GM19023 (cell line): Measurements from ENCODE around the gene DICER1.
"Not testable (repeated sequence)": the region's sequence is repeated elsewhere in the genome, so short reads cannot be mapped to it uniquely, and the experiment has no call there.

Source experiments
- ATAC-seq: cut with Tn5 transposase; IDR thresholded peaks from one replicate; pipeline ENCODE4 v1.9.1; 2021; ENCODE audit warnings: mild to moderate bottlenecking, moderate library complexity; ENCODE audit not compliant: unreplicated experiment

The DICER1 gene

DNA sequence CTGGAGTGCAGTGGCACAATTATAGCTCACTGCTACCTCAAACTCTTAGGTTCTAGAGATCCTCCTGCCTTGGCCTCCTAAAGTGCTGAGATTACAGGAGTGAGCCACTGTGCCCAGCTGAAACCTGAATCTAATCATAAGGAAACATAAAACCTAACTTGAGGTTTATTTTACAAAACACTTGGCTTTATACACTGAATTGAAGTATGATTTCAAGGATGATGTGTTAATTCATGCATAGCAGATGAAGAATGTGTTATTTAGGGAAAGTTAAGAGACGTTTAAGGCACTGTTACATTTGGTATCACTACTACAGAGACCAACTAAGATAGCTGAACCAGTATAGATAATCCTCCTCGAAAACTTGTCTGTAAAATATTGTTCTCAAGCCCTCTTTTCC, 6.4 kb downstream of the DICER1 start:
- no peak for ATAC-seq

DNA sequence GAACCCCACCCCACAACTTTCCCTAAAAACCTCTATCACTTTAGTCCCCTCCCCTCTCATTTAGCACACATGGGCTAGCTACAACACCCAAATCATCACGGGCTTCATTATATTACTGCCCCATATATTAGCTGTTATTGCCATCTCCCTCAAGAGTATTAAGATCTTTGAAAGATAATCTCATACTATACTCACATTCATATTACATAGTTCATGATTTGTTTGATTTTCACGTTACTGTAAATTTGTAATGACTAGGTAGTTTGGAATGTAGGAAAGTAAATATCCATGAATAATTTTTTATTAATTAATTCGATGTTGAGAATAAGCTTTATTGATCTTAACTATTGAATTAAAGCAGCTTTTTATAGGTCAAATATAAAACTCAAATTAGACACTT, 7.9 kb downstream of the DICER1 start:
- ATAC-seq, result no peak

DNA sequence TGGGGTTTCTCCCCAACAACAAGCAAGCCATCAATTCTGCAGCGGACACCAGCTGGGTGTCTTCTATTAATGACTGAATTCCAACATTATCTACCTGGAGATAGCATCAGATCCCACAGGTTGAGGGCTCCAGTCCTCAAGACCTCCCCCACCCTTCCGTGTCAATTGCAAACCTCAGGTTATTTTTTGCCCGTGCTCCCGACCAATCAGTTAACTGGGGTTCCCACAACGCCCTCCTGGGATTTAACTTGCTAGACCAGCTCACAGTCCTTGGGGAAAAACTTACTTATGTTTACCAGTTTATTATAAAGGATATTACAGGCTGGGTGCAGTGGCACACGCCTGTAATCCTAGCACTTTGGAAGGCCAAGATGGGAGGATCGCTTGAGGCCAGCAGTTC, 9.7 kb downstream of the DICER1 start:
- no peak for ATAC-seq

DNA sequence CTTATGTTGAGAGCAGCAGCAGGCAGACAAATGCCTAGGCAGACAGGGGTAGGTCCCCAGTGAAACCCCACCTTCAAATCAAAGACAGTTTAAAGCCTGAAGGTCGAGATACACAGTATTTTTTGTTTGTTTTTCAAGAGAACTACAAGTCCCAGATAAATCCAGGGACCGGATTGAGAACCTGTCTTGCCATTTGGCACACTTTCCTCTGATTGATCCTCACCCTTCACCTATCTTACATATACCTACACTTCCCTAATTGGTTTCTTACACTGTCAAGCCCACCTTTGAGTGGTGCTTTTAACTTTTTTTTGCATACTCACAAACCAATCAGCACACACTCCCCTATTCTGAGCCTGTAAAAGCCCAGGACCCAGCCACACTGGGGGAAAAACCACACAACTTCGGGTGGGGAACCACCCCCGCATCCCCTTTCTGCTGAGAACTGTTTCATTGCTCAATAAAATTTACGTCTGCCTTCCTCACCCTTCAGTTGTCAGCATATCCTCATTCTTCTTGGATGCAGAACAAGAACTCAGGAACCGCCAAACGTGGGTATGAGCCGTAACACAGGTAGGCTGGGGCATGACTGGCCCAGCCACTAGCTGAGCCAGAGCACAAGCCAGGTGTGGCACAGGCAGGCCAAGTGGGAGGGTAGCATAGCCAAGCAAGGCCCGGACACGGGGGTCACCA, 11.1 kb downstream of the DICER1 start:
- no peak for ATAC-seq

DNA sequence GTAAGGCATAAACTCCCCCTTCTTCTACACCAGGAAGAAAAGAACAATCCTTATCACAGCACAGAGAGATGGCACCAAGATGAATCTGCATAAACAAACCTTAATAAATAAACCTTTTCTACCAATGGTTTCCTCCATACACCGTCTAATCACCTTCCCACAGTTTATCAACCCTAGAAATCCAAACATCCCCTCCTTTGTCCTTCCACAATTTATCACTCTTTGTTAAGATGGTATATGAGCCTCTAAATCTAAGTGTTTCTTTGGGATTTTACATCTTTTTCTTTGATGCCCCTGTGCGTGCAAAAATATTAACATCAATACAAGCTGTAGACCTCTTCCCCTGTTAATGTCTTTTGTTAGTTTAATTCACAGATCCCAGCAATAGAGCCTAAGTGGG, 12.5 kb downstream of the DICER1 start:
- no peak for ATAC-seq

DNA sequence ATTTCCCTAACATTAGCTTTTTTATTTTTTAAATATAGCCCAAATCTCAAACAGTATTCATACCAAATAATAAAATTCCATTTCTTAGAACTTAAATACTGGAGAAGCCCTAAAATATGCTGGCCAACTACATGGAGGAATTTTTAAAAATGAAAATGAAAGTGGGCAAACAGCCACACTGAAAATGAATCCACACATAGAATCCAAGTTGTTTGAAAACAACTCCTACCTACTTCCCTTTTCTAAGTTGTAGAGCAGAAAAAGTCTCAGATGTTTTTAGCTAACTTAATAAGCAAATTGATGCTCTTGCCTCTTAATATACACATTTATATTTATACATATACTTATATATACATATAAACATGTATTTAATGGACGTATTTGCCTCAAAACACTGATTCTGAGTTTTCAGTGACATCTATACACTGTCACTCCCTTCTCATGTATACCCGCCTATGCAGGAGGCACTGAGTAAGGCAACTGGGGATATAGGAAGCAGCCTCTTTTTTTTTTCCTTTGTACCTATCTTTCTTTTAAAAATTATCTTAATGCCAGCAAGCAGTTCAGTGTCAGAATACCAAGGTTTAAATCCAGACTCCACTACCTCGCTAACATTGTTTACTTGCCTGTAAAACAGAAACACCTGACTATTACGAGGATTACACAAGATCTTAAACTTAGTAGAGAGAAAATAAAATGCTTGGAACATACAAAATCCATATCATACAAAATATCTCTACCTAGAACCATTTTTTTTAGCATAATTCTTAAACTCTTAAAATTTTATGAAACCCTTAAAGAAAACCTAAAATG, 13.3 kb downstream of the DICER1 start:
- no peak for ATAC-seq

DNA sequence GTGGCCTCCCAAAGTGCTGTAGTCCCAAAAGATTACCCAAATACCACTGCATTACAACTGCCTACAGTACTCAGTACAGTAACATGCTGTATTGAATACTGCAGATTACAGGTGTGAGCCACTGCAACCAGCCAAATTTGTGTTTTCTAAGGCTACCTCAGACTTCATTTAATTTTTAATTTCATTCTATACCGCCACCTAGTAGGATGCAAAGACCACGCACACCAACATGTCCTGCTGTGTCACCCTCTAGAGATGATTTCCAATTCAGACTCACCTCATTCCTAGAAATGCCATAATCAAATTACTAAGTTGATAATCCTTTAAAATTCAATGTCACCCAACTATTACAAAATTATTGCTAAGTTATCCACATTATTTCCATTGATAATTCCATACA, 15.1 kb downstream of the DICER1 start:
- ATAC-seq, result no peak

DNA sequence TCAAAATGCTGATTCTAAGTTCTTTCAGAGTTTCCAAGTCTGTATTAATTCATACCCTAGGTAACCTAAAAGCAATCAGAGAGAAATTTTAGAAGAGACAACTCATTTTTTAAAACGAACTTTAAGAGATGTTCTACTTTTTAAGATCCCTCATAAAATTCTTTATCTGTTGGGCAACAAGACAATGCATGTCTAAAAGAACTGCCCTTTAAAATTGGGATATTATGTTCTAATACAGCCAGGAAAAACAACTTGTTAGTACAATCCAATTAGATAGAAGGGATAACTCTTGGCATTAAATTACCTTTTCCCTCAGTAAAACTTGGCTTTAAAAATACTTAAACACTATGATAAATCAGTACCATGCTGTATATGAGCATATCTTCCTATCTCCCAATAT, 15.6 kb downstream of the DICER1 start:
- ATAC-seq, result no peak

DNA sequence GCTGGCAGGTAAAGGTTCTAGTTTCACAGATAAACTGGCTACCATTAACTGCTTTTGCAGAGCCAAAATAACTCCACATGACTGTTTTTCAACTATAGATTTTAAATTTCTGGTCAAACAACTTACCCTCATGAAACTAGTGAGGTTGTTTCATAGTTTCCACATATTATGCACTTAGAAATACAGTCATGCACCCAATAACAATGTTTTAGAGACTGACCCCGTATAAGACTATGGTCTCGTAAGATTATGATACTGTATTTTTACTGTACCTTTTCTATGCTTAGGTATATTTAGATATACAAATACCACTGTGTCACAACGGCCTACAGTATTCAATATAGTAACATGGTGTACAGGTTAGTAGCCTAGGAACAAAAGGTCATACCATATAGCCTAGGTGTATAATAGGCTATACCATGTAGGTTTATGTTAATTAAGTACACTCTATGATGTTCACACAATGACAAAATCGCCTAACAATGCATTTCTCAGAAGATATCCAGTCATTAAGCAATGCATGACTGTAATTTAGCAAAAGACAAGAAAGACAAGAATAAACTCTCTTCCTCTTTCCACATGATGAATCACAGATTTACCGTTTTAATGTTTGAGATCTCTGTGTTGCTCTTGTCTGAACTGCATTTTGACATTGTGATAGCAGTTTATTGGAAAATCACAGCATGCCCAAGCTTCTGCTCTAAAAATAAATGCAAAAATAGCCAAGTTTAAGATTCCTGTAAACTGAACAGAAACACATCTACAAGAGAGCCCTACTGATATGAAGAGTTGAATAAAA, 17.1 kb downstream of the DICER1 start:
- no peak for ATAC-seq

DNA sequence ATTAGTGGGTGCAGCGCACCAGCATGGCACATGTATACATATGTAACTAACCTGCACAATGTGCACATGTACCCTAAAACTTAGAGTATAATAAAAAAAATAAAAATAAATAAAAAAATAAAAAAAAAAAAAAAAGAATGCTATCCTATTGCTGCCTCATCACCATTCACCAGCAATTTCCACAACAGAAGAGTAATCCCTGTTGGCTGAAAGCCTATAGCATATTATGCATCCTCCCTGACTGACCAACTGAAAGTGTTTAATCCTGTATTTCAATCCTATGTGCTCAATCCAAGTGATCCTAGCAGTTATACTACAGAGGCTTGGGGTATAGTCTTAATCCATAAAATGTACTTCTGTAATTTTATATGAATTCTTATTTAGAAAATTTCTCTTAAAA, 18.5 kb downstream of the DICER1 start:
- ATAC-seq, result no peak

DNA sequence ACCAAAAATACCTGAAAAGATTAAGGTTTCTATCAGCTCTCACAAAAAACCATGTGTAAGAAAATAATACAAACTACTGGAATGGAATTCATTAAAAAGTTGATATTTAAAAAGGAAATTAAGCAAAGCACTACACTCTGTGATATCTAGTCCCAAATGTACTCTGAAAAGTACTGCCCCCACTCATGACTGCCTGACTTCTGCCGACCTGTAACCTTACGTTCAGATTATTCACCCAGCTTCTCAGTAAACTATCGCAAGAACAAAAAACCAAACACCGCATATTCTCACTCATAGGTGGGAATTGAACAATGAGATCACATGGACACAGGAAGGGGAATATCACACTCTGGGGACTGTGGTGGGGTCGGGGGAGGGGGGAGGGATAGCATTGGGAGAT, 18.9 kb downstream of the DICER1 start:
- ATAC-seq, result not testable (repeated sequence)

DNA sequence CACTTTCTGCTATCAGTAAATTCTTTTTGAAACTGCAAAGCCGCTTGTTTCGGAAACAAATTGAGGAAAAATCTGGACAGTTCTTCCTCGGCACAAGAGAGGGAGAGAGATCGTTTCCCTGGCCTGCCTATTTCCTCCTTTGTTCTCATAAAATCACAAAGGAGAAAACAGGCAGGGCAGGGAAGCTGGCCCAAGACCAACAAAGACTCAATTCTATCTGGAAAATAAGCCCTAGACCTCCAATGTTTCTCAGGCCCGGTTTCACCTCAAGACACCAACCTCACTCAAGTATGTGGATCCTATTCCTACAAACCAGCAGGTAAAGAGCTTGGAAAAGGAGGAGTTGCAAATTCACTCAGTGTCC, 19.5 kb downstream of the DICER1 start:
- no peak for ATAC-seq

DNA sequence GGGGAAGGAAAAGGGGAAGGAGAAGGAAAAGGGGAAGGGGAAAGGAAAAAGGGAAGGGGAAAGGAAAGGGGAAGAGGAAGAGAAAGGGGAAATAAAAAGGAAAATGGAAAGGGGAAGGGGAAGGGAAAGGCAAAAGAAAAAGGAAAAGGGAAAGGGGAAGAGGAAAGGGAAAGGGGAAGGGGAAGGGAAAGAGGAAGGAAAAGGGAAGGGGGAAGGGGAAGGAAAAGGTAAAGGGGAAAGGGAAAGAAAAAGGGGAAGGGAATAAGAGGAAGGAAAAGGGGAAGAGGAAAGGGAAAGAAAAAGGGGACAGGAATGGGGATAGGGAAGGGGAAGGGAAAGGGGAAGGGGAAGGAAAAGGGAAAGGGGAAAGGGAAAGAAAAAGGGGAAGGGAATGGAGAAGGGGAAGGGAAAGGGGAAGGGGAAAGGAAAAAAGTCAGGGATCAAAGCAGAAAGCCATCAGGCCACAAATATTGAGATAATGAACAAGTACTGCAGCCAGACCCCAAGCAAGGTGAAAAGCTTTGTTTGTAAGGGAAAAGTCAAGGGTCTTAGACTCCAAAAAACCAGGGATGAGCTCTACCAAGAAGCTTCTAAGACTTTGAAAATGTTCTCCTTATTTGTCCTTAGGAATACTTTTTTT, 20.0 kb downstream of the DICER1 start:
- no peak for ATAC-seq

DNA sequence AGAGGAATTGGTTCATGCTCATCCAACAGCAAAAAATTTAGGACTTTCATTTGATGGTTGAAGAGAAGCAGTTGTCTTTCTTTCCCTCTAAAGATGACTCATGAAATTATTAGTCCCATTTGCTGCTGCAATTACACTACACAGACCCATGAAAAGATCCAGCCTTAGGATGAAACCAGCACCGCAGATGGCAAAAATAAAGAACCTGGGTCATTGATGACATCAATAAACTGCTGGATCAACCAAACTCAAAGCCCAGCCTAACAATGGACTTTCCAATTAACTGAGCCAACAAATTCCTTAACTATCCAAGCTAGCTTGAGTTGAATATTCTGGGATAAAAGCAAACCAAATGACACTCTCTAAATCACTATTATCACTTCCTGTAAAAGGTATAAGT, 20.7 kb downstream of the DICER1 start:
- ATAC-seq, result no peak

DNA sequence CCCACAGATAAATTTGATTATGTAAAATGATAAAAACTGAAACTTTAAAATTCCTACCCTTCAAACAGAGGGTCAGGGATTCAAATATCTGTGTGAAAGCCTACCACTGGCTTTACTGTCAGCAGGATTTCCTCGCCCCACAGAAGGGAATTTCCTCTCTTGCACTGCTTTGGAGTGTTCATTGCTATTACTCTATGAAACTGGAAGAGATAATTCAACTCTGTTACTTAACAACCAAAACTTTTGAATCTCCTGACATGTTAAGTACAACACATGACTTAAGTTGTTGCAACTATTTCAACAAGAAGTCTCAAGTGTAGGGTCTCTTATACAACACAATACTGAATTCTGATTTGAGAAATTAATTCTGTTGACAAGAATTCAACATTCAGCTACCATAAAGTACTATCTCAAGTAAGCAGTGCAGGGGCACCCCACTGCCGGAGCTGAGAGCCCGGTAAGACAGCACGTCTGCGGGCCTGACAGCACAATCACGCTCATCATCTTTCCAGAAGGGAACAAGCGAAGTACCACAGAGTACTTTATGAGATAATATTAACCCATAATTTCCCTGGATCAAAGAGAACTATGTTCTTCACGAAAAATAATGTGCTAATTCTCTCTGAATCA, 22.9 kb downstream of the DICER1 start:
- ATAC-seq, result no peak

DNA sequence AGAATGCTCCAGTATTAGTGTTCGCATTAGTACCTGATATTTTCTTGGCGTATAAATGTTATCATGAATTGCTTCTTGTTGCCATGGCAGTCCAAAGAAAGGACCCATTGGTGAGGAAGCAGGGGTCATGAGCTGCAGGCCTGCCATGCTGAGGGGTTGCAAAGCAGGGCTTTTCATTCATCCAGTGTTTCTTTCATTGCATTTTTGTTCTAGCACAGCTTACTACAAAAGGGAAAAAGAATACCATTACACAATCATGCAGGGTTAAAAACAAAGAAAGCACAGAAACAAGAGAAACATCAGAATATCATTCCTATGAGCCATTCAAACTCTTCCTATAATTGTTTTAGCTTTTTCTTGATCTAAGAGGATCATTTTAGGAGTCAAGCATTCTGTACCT, 24.0 kb downstream of the DICER1 start:
- no peak for ATAC-seq

DNA sequence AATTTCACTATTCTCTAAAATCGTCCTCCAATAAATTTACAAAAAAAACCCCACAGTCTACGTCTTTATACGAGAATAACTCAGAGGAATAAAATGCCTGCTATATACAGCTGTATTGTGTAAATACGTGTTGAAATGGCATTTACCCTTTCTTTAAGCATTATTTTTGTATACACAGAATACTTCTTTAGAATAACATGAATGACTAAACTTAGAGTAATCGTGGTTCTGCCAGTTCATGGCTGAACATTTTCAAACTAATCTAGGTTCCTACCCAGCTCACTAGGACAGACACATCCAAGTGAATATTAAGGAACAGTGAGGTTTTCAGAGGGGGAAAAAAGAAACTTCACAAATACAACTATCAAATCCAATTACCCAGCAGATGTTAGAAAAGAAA, 24.6 kb downstream of the DICER1 start:
- no peak for ATAC-seq

DNA sequence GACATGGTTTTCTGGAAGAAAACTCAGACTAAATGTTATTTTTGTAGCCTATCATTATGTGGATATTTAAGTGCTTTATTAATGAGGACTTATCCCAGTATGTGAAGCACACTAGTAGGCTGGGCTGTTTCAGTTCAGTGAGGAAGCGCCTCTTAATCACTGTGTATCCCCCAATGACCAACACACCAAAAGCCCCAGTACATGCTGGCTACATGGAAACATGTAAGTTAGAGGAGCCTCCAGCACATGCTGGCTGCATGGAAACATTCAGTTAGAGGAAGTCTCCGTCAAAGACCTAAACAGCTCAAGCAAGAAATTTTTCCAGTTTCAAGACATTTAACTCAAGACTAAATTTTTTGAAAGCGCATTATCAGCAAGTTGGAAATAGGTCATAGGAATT, 26.8 kb downstream of the DICER1 start:
- no peak for ATAC-seq

DNA sequence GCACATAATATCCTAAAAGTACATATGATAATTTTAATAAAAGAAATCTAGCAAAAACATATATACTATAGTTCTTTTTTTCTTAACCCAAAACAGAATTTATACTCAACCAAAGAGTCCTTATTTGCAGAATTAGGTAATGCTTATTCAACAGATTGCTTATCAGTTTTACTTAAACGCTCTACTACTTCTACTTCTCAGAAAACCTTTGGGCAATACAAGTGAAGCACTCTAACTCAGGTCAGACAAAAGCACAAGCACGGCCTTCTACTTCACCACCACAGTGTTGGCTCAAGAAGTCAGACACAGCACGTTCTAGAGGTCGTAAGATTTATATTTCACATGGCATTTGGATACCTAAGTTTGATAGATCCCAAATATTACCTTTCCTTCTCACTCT, 29.2 kb downstream of the DICER1 start:
- ATAC-seq, result no peak

DNA sequence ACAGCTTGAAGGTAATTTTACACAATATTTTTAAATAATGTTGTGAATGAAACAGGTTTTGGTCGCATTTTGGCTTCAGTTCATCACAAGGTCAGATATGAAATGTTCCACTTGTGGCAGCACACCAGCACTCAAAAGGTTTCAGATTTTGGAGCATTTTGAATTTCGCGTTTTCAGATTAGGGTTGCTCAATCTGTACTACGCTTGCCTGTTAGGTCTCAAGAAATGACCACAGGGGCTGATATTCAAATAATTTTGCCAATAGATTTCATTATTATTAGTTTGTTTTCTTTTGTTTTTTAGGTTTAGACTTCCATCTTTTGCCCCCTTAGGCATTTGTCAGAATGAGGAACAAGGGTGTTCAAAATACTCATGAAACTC, 29.8 kb downstream of the DICER1 start:
- no peak for ATAC-seq

DNA sequence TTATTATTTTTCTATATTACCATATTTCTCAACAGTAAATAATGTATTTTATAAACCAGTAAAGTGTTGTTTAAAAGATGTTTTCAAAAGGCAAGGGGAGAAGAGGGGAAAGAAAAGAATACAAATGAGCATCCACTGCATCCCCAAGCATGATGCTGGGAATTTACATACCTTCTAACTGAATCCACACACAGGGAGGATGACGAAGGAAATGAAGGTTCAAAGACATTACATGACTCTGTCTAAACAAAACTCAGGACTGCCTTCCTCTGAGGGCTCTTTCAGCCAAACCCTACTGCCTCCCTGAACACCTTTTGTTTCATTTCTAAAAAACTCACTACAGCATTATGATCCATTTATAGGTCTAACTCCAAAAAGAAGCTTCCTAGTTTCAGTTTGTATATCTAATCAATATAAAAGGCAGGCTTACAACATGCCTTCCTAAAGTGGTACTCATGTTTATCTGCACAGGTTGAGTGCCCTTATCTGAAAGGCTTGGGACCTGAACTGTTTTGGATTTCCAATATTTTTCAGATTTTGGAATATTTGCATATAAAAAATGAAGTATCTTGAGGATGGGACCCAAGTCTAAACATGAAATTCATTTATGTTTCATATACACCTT, 30.3 kb downstream of the DICER1 start:
- ATAC-seq, result no peak
